ENCODE data around the gene ZBTB2. TPM values are rescaled to one million over a fixed set of nuclear protein-coding genes. Genes with fewer than 3 reads are reported as not detected.

Gene ZBTB2
- total and polyA plus RNA-seq, 2 of the 4 experiments (the other 2 are of a cell fraction): 11.8 to 17.7 TPM

GRCh38 chr6:151409260-151409659 is 17.9 kb upstream of the ZBTB2 start:
- Histone ChIP-seq H3K79me1 (ENCODE audit: low read depth in 1 of 2, low read length in 2 of 2) (peaks cover 36 to 55% of the 10 kb centered on the region in 2 experiments), H2AK9ac (replicated peaks; ENCODE audit: low read depth, low read length, poor library complexity) (no peak overlapping the region), H3K56ac (ENCODE audit: extremely low read depth, insufficient read depth, low read length) (no peak overlapping the region), H3K27me3 (ENCODE audit: control insufficient read depth, insufficient read depth, low read length) (no peaks in the 10 kb centered on the region), H4K20me1 (ENCODE audit: insufficient read depth, low read length) (peaks cover 19% of the 10 kb centered on the region), H4K91ac (ENCODE audit: insufficient read depth, low read depth, low read length) (no peak overlapping the region), H4K8ac (ENCODE audit: low read depth in 2 of 2, low read length in 2 of 2) (no peak overlapping the region; a peak in 1 of 4 replicates), H3K9me1 (ENCODE audit: insufficient read depth, low read length) (peaks cover 3% of the 10 kb centered on the region; the same call in 1 of the 2 replicates), H3K27ac (ENCODE audit: insufficient read depth, low read length) (no peak overlapping the region), H3K4me1 (ENCODE audit: control insufficient read depth, insufficient read depth, low read length) (no peaks in the 10 kb centered on the region), H2AK5ac (ENCODE audit: low read depth, low read length) (no peak overlapping the region), H3K14ac (replicated peaks; ENCODE audit: low read depth, low read length) (no peak overlapping the region), H3K4me3 (ENCODE audit: insufficient read depth, low read depth, low read length) (no peak overlapping the region), H2BK120ac (ENCODE audit: low read depth, low read length) (no peak overlapping the region), H2BK5ac (ENCODE audit: low read depth, low read length, poor library complexity, severe bottlenecking) (no peak overlapping the region), H3K4me2 (ENCODE audit: low read depth, low read length) (no peak overlapping the region), H3K9ac (ENCODE audit: low read depth, low read length) (no peak overlapping the region), H2AFZ (replicated peaks; ENCODE audit: low read length, poor library complexity) (no peak overlapping the region), H2BK20ac (ENCODE audit: low read depth, low read length) (no peak overlapping the region), H3K23ac (ENCODE audit: low read depth, low read length) (no peak overlapping the region), H3K9me3 (ENCODE audit: control insufficient read depth, insufficient read depth, low read length) (no peaks in the 10 kb centered on the region), H3K4ac (ENCODE audit: low read depth, low read length) (no peak overlapping the region), H3K36me3 (ENCODE audit: control insufficient read depth, insufficient read depth, low read length) (peaks cover 45% of the 10 kb centered on the region), H4K5ac (ENCODE audit: low read depth, low read length) (no peak overlapping the region), H3K18ac (ENCODE audit: low read depth, low read length) (no peak overlapping the region), H2BK15ac (ENCODE audit: low read depth, low read length) (no peak overlapping the region)
- intact Hi-C loops (cut with micrococcal nuclease) (no loop called here), dilution Hi-C loops (cut with HindIII; ENCODE audit: low sequenced_read_pairs, unreplicated experiment) (no loop called here), in situ Hi-C loops (cut with MboI; ENCODE audit: low sequenced_read_pairs) (no loop called here)
- ChIA-PET POLR2A (ENCODE audit: unreplicated experiment) (no interaction called here), CTCF (no interaction called here)
- no CpG with 5 or more reads among the region's 2 CpGs for WGBS, 2 experiments (ENCODE audit: extremely low coverage in 2 of 2, insufficient read length in 1 of 2)
- DNase-seq (no peak), ATAC-seq (ENCODE audit: low read depth) (no peak)
- no TSS peak for BruUV-seq (replicated peaks)
- TF ChIP-seq NFE2L2 (IDR thresholded peaks at IDR 0.05; ENCODE audit: low read depth, low read length) (no peak), CEBPB (IDR thresholded peaks at IDR 0.05; ENCODE audit: low read depth, low read length) (no peak)

All from IMR-90 (cell line).